ENCODE results near the gene ACTA1.
"Not testable (repeated sequence)": the region's sequence is repeated elsewhere in the genome, so short reads cannot be mapped to it uniquely, and the experiment has no call there.

The ACTA1 gene

GRCh38 chr1:229438021-229438420 lies 4.1 kb upstream of the ACTA1 start:
- DNase-seq, result no peak

GRCh38 chr1:229437443-229437842 lies 3.5 kb upstream of the ACTA1 start:
- DNase-seq, result no peak

- no peak for DNase-seq
Measured at GRCh38 chr1:229436201-229436600, 2.3 kb upstream of the ACTA1 start.

GRCh38 chr1:229434641-229435051 lies 752 bp upstream of the ACTA1 start:
- DNase-seq, result no peak

- no peak for DNase-seq
Measured at GRCh38 chr1:229433364-229434004, 410 bp downstream of the ACTA1 start.

- DNase-seq, result no peak
Measured at GRCh38 chr1:229432905-229433304, 989 bp downstream of the ACTA1 start.

GRCh38 chr1:229432116-229432461 lies 1.8 kb downstream of the ACTA1 start:
- DNase-seq, result no peak

GRCh38 chr1:229431284-229432115 lies 2.4 kb downstream of the ACTA1 start:
- DNase-seq, result no peak

- peak; percentile 24 for DNase-seq
Measured at GRCh38 chr1:229430761-229431283, 3.1 kb downstream of the ACTA1 start.

- DNase-seq, result no peak
Measured at GRCh38 chr1:229428256-229428655, 5.6 kb downstream of the ACTA1 start.

- DNase-seq, result no peak
Measured at GRCh38 chr1:229427572-229427971, 6.3 kb downstream of the ACTA1 start.

- no peak for DNase-seq
Measured at GRCh38 chr1:229425564-229426159, 8.2 kb downstream of the ACTA1 start.

- no peak for DNase-seq
Measured at GRCh38 chr1:229420765-229421164, 13.1 kb downstream of the ACTA1 start.

- DNase-seq, result no peak
Measured at GRCh38 chr1:229420224-229420623, 13.7 kb downstream of the ACTA1 start.

GRCh38 chr1:229418586-229418985 lies 15.3 kb downstream of the ACTA1 start:
- DNase-seq, result not testable (repeated sequence)

GRCh38 chr1:229412810-229413209 lies 21.1 kb downstream of the ACTA1 start:
- DNase-seq, result not testable (repeated sequence)

- DNase-seq, result no peak
Measured at GRCh38 chr1:229412056-229412455, 21.8 kb downstream of the ACTA1 start.

- DNase-seq, result no peak
Measured at GRCh38 chr1:229411434-229412055, 22.3 kb downstream of the ACTA1 start.

GRCh38 chr1:229410692-229411433 lies 23.0 kb downstream of the ACTA1 start:
- DNase-seq, result no peak

- DNase-seq, result no peak
Measured at GRCh38 chr1:229410370-229410691, 23.6 kb downstream of the ACTA1 start.

GRCh38 chr1:229409616-229410369 lies 24.1 kb downstream of the ACTA1 start:
- no peak for DNase-seq

- DNase-seq, result no peak
Measured at GRCh38 chr1:229408458-229409037, 25.3 kb downstream of the ACTA1 start.

Measured in CD4-positive, alpha-beta T cell treated with Interleukin-10 for 1 hour (primary cell).